Fibroblast of lung (primary cell): Measurements from ENCODE around the gene EPAS1. TPM values are rescaled to one million over a fixed set of nuclear protein-coding genes. Genes with fewer than 3 reads are reported as not detected.
A peak's percentile ranks its signal among the peaks of the same experiment; 100 is the strongest.

ENCODE experiments used
- DNase-seq, 2 donors: peaks; one replicate each; pipeline versions ENCODE4 v3.0.0 to v3.0.0-alpha.2; 2010; ENCODE audit warnings: low read depth in 2 of 2
- H2AFZ ChIP-seq: 2 replicates; pipeline ENCODE4 v1.5.1; 2012; ENCODE audit warnings: low read length, control low read depth, inconsistent platforms
- H3K27ac ChIP-seq: 2 replicates; pipeline ENCODE4 v1.5.1; 2011; ENCODE audit warnings: low read length, control low read depth; ENCODE audit not compliant: insufficient read depth
- H3K27me3 ChIP-seq: 2 replicates; pipeline ENCODE4 v1.5.1; 2011; ENCODE audit warnings: mild to moderate bottlenecking, low read length; ENCODE audit not compliant: control insufficient read depth, insufficient read depth
- H3K36me3 ChIP-seq: 2 replicates; pipeline ENCODE4 v1.5.1; 2011; ENCODE audit warnings: low read length; ENCODE audit not compliant: control insufficient read depth, insufficient read depth
- H3K4me1 ChIP-seq: 2 replicates; pipeline ENCODE4 v1.5.1; 2011; ENCODE audit warnings: low read length; ENCODE audit not compliant: control insufficient read depth, insufficient read depth; ENCODE audit errors: extremely low read depth
- H3K4me2 ChIP-seq: 2 replicates; pipeline ENCODE4 v1.5.1; 2011; ENCODE audit warnings: low read length, control low read depth; ENCODE audit not compliant: insufficient read depth; ENCODE audit errors: extremely low read depth
- H3K4me3 ChIP-seq, 4 experiments: fragments of 200-600 bp in 1 of 4; sonication (generic) in 1 of 4; replicated peaks in 1 of 4; 2 replicates each; pipeline ENCODE4 v1.5.1; 2011 to 2016; ENCODE audit warnings: low read length in 4 of 4, low read depth in 3 of 4, mild to moderate bottlenecking in 3 of 4, control low read depth in 2 of 4, inconsistent platforms in 1 of 4, mixed read lengths in 1 of 4; ENCODE audit not compliant: insufficient read depth in 1 of 4; ENCODE audit errors: control extremely low read depth in 1 of 4
- H3K79me2 ChIP-seq: 2 replicates; pipeline ENCODE4 v1.5.1; 2012; ENCODE audit warnings: mild to moderate bottlenecking, low read length, inconsistent platforms; ENCODE audit not compliant: control insufficient read depth, insufficient read depth
- H3K9ac ChIP-seq: 2 replicates; pipeline ENCODE4 v1.5.1; 2011; ENCODE audit warnings: mild to moderate bottlenecking, low read length, control low read depth; ENCODE audit not compliant: insufficient read depth
- H3K9me3 ChIP-seq: 2 replicates; pipeline ENCODE4 v1.5.1; 2012; ENCODE audit warnings: low read depth, low read length; ENCODE audit not compliant: control insufficient read depth, insufficient read depth
- H4K20me1 ChIP-seq: 2 replicates; pipeline ENCODE4 v1.5.1; 2011; ENCODE audit warnings: low read length; ENCODE audit not compliant: control insufficient read depth, insufficient read depth; ENCODE audit errors: extremely low read depth
- EZH2 ChIP-seq: IDR thresholded peaks from 2 replicates; pipeline ENCODE4 v1.5.1; 2012; ENCODE audit warnings: low read length, control low read depth, mild to moderate bottlenecking; ENCODE audit errors: missing control alignments
- polyA plus RNA-seq, 2 donors: library from polyadenylated mRNA; depleted of rRNA in 1 of 2; stranded (reverse) in 1 of 2; unstranded in 1 of 2; fragments of >200 nt; gene quantifications; 2 replicates each; pipeline ENCODE4 v1.2.1, GENCODE V29; 2011 to 2012; ENCODE audit warnings: missing spikeins in 1 of 2
- total RNA-seq: library from RNA; depleted of rRNA; stranded (reverse); fragments of >200 nt; gene quantifications from 2 replicates; pipeline ENCODE4 v1.2.1, GENCODE V29; 2014
- TF ChIP-seq, protein P1 (sequence below), 2 donors: IDR thresholded peaks in 1 of 2; conservative IDR thresholded peaks in 1 of 2; 1 replicate in 1 of 2; 2 replicates in 1 of 2; pipeline ENCODE4 v1.5.1; 2011 to 2012; ENCODE audit warnings: low read length in 2 of 2, control low read depth in 1 of 2, inconsistent platforms in 1 of 2, low read depth in 1 of 2, mild to moderate bottlenecking in 1 of 2

EPAS1 gene
- total and polyA plus RNA-seq, 2 donors (not counting 1 experiment from before 2014, with no cell fraction given) = 120 to 941 TPM

GRCh38 chr2:46435353-46435752 is 138.1 kb downstream of the EPAS1 start:
- Histone ChIP-seq H3K4me1 (peaks cover 9% of the 10 kb centered on the region), H3K9ac (no peak overlapping the region), H3K79me2 (no peaks in the 10 kb centered on the region), H3K4me2 (no peak overlapping the region), H3K27ac (peak overlapping the region; percentile 55), H3K9me3 (no peaks in the 10 kb centered on the region), H3K4me3 (no peak overlapping the region), H2AFZ (no peak overlapping the region), H4K20me1 (no peaks in the 10 kb centered on the region), H3K27me3 (no peaks in the 10 kb centered on the region), H3K36me3 (no peaks in the 10 kb centered on the region)
- TF ChIP-seq, protein P1, sequence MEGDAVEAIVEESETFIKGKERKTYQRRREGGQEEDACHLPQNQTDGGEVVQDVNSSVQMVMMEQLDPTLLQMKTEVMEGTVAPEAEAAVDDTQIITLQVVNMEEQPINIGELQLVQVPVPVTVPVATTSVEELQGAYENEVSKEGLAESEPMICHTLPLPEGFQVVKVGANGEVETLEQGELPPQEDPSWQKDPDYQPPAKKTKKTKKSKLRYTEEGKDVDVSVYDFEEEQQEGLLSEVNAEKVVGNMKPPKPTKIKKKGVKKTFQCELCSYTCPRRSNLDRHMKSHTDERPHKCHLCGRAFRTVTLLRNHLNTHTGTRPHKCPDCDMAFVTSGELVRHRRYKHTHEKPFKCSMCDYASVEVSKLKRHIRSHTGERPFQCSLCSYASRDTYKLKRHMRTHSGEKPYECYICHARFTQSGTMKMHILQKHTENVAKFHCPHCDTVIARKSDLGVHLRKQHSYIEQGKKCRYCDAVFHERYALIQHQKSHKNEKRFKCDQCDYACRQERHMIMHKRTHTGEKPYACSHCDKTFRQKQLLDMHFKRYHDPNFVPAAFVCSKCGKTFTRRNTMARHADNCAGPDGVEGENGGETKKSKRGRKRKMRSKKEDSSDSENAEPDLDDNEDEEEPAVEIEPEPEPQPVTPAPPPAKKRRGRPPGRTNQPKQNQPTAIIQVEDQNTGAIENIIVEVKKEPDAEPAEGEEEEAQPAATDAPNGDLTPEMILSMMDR (conservative IDR thresholded peaks at IDR 0.05 in 1 of 2, IDR thresholded peaks at IDR 0.05 in 1 of 2; ENCODE audit: low read depth in 1 of 2, low read length in 2 of 2) = no peak
- no peak for TF ChIP-seq EZH2
- DNase-seq = no peak

- Histone ChIP-seq H3K27me3 (no peaks in the 10 kb centered on the region), H3K9me3 (no peaks in the 10 kb centered on the region), H4K20me1 (no peaks in the 10 kb centered on the region), H3K27ac (no peak overlapping the region), H3K4me3 (no peak overlapping the region), H3K36me3 (no peaks in the 10 kb centered on the region), H2AFZ (no peak overlapping the region), H3K9ac (no peak overlapping the region), H3K79me2 (no peaks in the 10 kb centered on the region), H3K4me2 (no peak overlapping the region), H3K4me1 (peaks cover 9% of the 10 kb centered on the region)
- peak; percentile 59 to 66 for DNase-seq
- TF ChIP-seq, protein P1 (conservative IDR thresholded peaks at IDR 0.05 in 1 of 2, IDR thresholded peaks at IDR 0.05 in 1 of 2; ENCODE audit: low read depth in 1 of 2, low read length in 2 of 2) = no peak
- TF ChIP-seq EZH2 = no peak
These were observed 138.7 kb downstream of the EPAS1 start for GRCh38 chr2:46435796-46436360.

Other genes with a start within 250 kb of the EPAS1 start
- not detected in 2 replicates for gene TMEM247, start 182.2 kb downstream of the EPAS1 start, total RNA-seq
- not detected in 2 replicates for gene TMEM247, start 182.2 kb downstream of the EPAS1 start, polyA plus RNA-seq
- 94.8 and 137 TPM in 2 replicates for gene RHOQ, start 245.1 kb downstream of the EPAS1 start, total RNA-seq
- 108 and 210 TPM in 2 replicates for gene RHOQ, start 245.1 kb downstream of the EPAS1 start, polyA plus RNA-seq
- gene ATP6V1E2, start 245.2 kb downstream of the EPAS1 start, total RNA-seq = 3.3 and 5.6 TPM in 2 replicates
- 2.7 and 4.7 TPM in 2 replicates for gene ATP6V1E2, start 245.2 kb downstream of the EPAS1 start, polyA plus RNA-seq